A673 (cell line): ENCODE results near the gene KMT2C.

ENCODE experiments used
- EZH2 ChIP-seq: fragments of 200-600 bp; sonication (generic); IDR thresholded peaks from 2 replicates; pipeline ENCODE4 v1.6.1; 2017; ENCODE audit warnings: borderline replicate concordance, low read depth, mild to moderate bottlenecking, mixed read lengths, antibody characterized with exemption, low read length; ENCODE audit not compliant: poor library complexity, severe bottlenecking
- TF ChIP-seq, protein P1 (sequence below): fragments of 300-800, 200-600 bp; sonication (generic); conservative IDR thresholded peaks from 2 replicates; pipeline ENCODE4 v1.5.1; 2017; ENCODE audit warnings: low read depth, mild to moderate bottlenecking, antibody characterized with exemption, low read length, moderate library complexity, mixed read lengths

DNA sequence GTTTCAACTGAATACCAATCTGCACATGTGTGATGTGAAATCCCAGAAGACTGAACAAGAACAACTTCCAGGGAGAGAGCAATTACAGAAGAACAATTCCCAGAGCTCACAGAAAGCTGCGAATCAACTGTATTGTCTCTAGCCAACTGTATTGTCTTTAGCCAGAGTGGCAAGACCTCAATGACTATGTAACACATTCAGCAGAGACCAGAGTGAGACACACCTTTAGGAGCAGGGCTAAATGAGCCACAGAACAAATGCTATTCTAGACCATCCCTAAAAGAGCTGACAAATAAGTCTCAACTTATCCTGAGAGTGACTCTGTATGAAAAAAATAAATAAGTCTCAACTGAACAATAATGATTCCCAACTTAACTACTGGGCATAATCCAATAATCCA is 72.0 kb downstream of the KMT2C start:
- TF ChIP-seq EZH2: no peak
- TF ChIP-seq, protein P1, sequence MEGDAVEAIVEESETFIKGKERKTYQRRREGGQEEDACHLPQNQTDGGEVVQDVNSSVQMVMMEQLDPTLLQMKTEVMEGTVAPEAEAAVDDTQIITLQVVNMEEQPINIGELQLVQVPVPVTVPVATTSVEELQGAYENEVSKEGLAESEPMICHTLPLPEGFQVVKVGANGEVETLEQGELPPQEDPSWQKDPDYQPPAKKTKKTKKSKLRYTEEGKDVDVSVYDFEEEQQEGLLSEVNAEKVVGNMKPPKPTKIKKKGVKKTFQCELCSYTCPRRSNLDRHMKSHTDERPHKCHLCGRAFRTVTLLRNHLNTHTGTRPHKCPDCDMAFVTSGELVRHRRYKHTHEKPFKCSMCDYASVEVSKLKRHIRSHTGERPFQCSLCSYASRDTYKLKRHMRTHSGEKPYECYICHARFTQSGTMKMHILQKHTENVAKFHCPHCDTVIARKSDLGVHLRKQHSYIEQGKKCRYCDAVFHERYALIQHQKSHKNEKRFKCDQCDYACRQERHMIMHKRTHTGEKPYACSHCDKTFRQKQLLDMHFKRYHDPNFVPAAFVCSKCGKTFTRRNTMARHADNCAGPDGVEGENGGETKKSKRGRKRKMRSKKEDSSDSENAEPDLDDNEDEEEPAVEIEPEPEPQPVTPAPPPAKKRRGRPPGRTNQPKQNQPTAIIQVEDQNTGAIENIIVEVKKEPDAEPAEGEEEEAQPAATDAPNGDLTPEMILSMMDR: no peak
